GM12873 (cell line): ENCODE measurements around the gene RTKN2.

Source experiments
- CTCF ChIP-seq: IDR thresholded peaks from 2 replicates; pipeline ENCODE4 v1.5.1; 2012; ENCODE audit warnings: low read depth, mild to moderate bottlenecking, moderate library complexity, low read length, control low read depth; ENCODE audit not compliant: insufficient read depth; ENCODE audit errors: missing control alignments

Gene RTKN2

GRCh38 chr10:62166331-62167131, 102.1 kb downstream of the RTKN2 start:
- TF ChIP-seq CTCF, result no peak

- TF ChIP-seq CTCF, result no peak
These were observed 102.8 kb downstream of the RTKN2 start for GRCh38 chr10:62165803-62166202.

DNA sequence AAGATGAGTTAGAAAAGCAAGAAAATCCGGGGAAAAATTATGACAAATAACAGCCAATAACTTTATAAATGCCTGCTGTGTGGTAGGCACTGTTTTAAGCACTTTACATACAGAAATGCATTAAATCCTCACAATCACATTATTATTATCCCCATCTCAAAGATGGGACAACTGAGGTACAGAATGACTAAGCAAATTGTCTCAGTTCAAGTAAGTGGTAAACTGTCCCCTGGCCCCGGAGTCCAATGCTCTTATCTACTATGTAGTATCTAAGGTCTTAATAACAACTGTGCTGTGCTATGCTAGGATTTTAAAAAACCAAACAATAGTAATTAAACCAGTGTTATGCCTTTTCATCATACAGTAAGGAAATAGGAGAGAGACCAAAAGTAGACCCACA, 105.6 kb downstream of the RTKN2 start:
- TF ChIP-seq CTCF, result no peak

DNA sequence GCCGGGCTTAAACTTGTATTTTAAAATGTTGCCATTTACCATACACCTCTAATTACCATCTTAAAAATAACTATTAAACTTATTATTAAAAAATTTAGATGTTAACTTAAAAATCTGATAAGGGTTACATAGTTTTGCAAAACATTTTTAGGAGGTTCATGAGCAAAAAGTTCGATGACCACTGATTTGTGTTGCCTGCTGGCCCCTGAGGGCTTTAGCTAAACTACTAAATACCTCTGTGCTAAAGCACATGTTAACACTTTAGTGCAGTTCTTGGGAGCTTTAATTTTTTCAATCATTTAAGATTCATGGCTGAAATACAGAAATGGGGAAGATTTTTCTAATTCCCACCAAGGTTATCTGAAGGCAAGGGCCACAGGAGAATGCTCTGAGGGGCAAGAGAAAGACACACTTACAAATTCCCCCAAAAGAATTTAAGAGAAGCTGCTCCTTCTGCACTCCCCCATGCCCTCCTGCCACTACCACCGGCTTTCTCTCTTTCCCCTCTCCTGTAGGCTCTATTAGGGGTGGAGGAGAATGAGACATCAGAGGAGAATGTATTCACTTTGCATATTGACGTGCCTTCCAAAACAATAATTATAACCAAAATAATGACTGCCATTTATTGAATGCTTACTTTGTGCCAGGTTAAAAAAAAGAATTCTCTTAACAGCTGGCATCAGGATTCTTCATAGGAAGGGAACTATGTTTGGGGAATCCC, 106.2 kb downstream of the RTKN2 start:
- no peak for TF ChIP-seq CTCF

GRCh38 chr10:62159351-62159750, 109.3 kb downstream of the RTKN2 start:
- no peak for TF ChIP-seq CTCF

- no peak for TF ChIP-seq CTCF
These were observed 111.0 kb downstream of the RTKN2 start for GRCh38 chr10:62157601-62158000.

- TF ChIP-seq CTCF, result no peak
These were observed 113.5 kb downstream of the RTKN2 start for GRCh38 chr10:62155054-62155680.
